ENCODE measurements around the gene PIK3C3. TPM values are rescaled to one million over a fixed set of nuclear protein-coding genes. Genes with fewer than 3 reads are reported as not detected.

Gene PIK3C3
- total and polyA plus RNA-seq, 8 donors: 19.7 to 99.5 (median 36.3) TPM

DNA sequence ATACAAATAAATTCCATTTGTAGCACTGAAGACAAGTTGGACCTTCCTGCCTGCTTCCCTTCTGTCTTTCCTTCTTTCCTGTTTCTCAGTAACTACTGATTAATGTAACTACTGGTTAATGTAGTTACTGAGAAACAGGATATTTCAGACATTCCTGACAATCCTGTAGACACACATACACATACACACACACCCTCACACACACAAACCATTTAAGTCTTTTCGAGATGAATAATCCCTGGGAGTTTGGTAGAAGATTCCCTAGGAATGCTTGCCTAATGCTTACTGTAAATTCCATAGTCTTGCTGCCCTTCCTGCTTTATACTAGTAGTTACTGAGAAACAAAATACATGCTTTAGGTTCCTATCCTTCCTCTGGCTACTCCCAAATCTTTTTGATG, 83.9 kb downstream of the PIK3C3 start:
- Histone ChIP-seq H3K9me3 (no peaks in the 10 kb centered on the region), H3K36me3 (peaks cover 23 to 89% (median 79%) of the 10 kb centered on the region in 4 donors), H3K4me1 (peaks cover 0 to 14% (median 6%) of the 10 kb centered on the region in 4 donors), H3K4me3 (no peak overlapping the region), H3K27ac (no peak overlapping the region), H3K27me3 (no peaks in the 10 kb centered on the region)
- peak in 1 of 2 donors; percentile 7 for DNase-seq
- TF ChIP-seq, protein P1, sequence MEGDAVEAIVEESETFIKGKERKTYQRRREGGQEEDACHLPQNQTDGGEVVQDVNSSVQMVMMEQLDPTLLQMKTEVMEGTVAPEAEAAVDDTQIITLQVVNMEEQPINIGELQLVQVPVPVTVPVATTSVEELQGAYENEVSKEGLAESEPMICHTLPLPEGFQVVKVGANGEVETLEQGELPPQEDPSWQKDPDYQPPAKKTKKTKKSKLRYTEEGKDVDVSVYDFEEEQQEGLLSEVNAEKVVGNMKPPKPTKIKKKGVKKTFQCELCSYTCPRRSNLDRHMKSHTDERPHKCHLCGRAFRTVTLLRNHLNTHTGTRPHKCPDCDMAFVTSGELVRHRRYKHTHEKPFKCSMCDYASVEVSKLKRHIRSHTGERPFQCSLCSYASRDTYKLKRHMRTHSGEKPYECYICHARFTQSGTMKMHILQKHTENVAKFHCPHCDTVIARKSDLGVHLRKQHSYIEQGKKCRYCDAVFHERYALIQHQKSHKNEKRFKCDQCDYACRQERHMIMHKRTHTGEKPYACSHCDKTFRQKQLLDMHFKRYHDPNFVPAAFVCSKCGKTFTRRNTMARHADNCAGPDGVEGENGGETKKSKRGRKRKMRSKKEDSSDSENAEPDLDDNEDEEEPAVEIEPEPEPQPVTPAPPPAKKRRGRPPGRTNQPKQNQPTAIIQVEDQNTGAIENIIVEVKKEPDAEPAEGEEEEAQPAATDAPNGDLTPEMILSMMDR (IDR thresholded peaks at IDR 0.05): no peak
- no peak for TF ChIP-seq EP300 (IDR thresholded peaks at IDR 0.05)
- no peak for TF ChIP-seq POLR2AphosphoS5 (IDR thresholded peaks at IDR 0.05)
- TF ChIP-seq POLR2A (IDR thresholded peaks at IDR 0.05): no peak
- intact Hi-C loops (cut with DNase I; ENCODE audit: low total_unique reads): no loop called here
- 33 to 74% (median 38%) methylated on average over 1 of the region's 1 CpG for WGBS, 5 donors

DNA sequence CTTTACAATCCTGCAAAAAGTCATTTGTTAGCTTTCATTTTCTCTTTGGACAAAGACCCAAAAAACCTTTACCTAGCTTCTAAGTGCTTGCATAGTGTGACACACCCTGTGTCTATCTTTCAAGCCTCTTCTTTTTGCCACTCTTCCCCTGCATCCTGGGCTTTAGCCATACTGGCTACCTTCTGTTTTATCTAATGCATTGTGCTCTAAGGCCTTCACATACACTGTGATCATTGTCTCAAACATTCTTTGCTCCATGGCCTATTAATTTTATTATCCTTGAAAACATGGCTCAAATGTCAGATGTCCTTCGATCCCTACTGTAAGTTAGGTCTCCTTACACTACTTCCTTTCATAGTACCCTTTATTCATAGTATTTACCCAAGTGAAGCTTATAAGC, 84.4 kb downstream of the PIK3C3 start:
- Histone ChIP-seq H3K27me3 (no peaks in the 10 kb centered on the region), H3K4me3 (no peak overlapping the region), H3K27ac (no peak overlapping the region), H3K9me3 (no peaks in the 10 kb centered on the region), H3K4me1 (peaks cover 0 to 14% (median 6%) of the 10 kb centered on the region in 4 donors), H3K36me3 (peaks cover 20 to 89% (median 79%) of the 10 kb centered on the region in 4 donors)
- intact Hi-C loops (cut with DNase I; ENCODE audit: low total_unique reads): no loop called here
- no peak for TF ChIP-seq EP300 (IDR thresholded peaks at IDR 0.05)
- no peak for TF ChIP-seq POLR2A (IDR thresholded peaks at IDR 0.05)
- TF ChIP-seq, protein P1 (IDR thresholded peaks at IDR 0.05): no peak
- no peak for TF ChIP-seq POLR2AphosphoS5 (IDR thresholded peaks at IDR 0.05)
- whole genome bisulfite sequencing, 5 donors: 86 to 97% (median 90%) methylated on average over 1 of the region's 1 CpG
- no peak for DNase-seq

DNA sequence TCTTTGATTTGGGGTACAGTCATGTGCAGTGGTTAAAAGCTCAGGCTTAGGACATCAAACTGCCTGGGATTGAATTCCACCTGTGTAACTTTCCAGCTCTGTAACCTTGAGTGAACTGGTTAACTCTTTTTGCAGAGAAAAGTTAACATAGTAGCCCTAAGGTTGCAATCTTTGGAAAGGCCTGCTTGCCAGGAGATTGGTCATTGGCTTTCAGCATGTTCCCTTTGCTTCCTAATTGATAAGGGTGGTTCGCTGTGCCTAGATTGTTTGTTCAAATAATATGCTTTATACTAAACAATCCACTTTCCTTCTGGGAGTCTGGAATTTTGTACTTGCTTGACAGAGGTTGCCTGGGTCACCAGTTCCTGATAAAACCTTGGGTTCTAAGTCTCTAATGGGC, 86.8 kb downstream of the PIK3C3 start:
- DNase-seq: peak; percentile 18 to 61
- Histone ChIP-seq H3K27ac (no peak overlapping the region), H3K4me3 (no peak overlapping the region), H3K4me1 (peaks cover 0 to 15% (median 6%) of the 10 kb centered on the region in 4 donors), H3K27me3 (no peaks in the 10 kb centered on the region), H3K9me3 (no peaks in the 10 kb centered on the region), H3K36me3 (peaks cover 10 to 80% (median 75%) of the 10 kb centered on the region in 4 donors)
- intact Hi-C loops (cut with DNase I; ENCODE audit: low total_unique reads): no loop called here
- WGBS, 5 donors: 11 to 34% (median 24%) methylated on average over 1 of the region's 1 CpG
- TF ChIP-seq POLR2A (IDR thresholded peaks at IDR 0.05): no peak
- peak in 1 of 3 donors; percentile 66 for TF ChIP-seq POLR2AphosphoS5 (IDR thresholded peaks at IDR 0.05)
- TF ChIP-seq, protein P1 (IDR thresholded peaks at IDR 0.05): no peak
- no peak for TF ChIP-seq EP300 (IDR thresholded peaks at IDR 0.05)

DNA sequence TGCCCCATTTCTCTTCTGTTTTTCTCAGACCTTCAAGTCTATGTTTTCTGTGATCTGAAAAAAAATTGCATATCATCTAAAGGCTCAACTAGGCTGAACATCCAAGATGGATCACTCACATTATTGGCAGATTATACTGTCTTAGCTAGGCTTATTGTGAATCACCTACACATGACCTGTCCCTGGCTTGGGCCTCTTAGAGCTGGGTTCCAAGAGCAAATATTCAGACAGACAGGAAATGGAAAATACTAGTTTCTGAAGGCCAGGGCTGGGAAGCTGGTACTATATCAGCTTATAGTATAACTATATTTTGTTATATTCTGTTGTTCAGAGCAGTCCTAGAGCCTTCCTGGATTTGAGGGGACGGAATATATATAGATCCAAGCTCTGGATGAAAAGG, 90.3 kb downstream of the PIK3C3 start:
- peaks cover 0 to 63% (median 60%) of the 10 kb centered on the region in 4 donors for H3K36me3 ChIP-seq
- 100% methylated on average over 1 of the region's 1 CpG for WGBS, 5 donors
- H3K4me3 ChIP-seq: no peak overlapping the region

More for the DNA sequence above, 90.3 kb downstream of the PIK3C3 start:
- TF ChIP-seq, protein P1 (IDR thresholded peaks at IDR 0.05): no peak
- TF ChIP-seq POLR2AphosphoS5 (IDR thresholded peaks at IDR 0.05) (no peak), EP300 (IDR thresholded peaks at IDR 0.05) (no peak), POLR2A (IDR thresholded peaks at IDR 0.05) (no peak)
- H3K4me1 ChIP-seq: peaks cover 0 to 41% (median 20%) of the 10 kb centered on the region in 4 donors
- intact Hi-C loops (cut with DNase I; ENCODE audit: low total_unique reads): no loop called here
- H3K9me3 ChIP-seq: no peaks in the 10 kb centered on the region
- no peaks in the 10 kb centered on the region for H3K27me3 ChIP-seq
- no peak for DNase-seq
- no peak overlapping the region for H3K27ac ChIP-seq
